Prostate gland (tissue), 2 donors: Measurements from ENCODE around the gene YIPF5.

Source experiments
- POLR2A ChIP-seq: fragments of 450-650 bp; IDR thresholded peaks from one replicate; pipeline ENCODE4 v1.6.1; 2016; ENCODE audit warnings: antibody characterized with exemption, mild to moderate bottlenecking
- POLR2AphosphoS5 ChIP-seq: sonication (generic); formaldehyde crosslinking; IDR thresholded peaks from one replicate; pipeline ENCODE4 v1.6.1; 2017; ENCODE audit warnings: antibody characterized with exemption
- TF ChIP-seq, protein P1 (sequence below), 4 experiments: fragments of 200-600 bp in 2 of 4; fragments of 450-650 bp in 2 of 4; sonication (generic) in 2 of 4; IDR thresholded peaks; 1 replicate in 3 of 4; 2 replicates in 1 of 4; pipeline ENCODE4 v1.5.1; 2016 to 2019; ENCODE audit warnings: antibody characterized with exemption in 4 of 4, mild to moderate bottlenecking in 2 of 4, moderate library complexity in 2 of 4

DNA sequence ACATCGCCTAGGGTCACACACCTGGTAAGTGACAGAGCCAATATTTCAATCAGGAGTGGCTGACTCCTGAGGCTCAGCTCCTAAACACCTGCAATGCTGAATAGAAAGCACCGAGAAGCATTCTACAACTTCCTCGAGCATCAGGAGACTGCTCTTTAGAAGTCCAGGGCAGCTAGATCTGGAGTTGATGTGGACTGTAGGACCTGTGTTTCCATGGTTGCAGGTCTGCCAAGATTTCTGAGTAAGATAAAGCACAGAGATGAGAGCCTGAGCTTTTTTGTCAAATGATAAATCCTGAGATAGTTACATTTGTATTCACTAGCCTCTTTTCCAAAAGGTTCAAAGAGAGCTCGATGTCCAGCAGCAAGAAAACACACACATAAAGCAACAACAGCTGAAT is 43.8 kb downstream of the YIPF5 start:
- TF ChIP-seq, protein P1, sequence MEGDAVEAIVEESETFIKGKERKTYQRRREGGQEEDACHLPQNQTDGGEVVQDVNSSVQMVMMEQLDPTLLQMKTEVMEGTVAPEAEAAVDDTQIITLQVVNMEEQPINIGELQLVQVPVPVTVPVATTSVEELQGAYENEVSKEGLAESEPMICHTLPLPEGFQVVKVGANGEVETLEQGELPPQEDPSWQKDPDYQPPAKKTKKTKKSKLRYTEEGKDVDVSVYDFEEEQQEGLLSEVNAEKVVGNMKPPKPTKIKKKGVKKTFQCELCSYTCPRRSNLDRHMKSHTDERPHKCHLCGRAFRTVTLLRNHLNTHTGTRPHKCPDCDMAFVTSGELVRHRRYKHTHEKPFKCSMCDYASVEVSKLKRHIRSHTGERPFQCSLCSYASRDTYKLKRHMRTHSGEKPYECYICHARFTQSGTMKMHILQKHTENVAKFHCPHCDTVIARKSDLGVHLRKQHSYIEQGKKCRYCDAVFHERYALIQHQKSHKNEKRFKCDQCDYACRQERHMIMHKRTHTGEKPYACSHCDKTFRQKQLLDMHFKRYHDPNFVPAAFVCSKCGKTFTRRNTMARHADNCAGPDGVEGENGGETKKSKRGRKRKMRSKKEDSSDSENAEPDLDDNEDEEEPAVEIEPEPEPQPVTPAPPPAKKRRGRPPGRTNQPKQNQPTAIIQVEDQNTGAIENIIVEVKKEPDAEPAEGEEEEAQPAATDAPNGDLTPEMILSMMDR (IDR thresholded peaks at IDR 0.05), result no peak
- no peak for TF ChIP-seq POLR2AphosphoS5
- no peak for TF ChIP-seq POLR2A
